Measurements from ENCODE around the gene DCDC1. TPM values are rescaled to one million over a fixed set of nuclear protein-coding genes. Genes with fewer than 3 reads are reported as not detected.

Gene DCDC1
- total RNA-seq, 6 experiments from 2014 or later, result not detected

- Mint-ChIP-seq H3K4me3 (no peak overlapping the region), H3K36me3 (ENCODE audit: low read depth) (no peaks in the 10 kb centered on the region; the same call in 1 of the 2 replicates), H3K9me3 (peaks cover 26% of the 10 kb centered on the region), H3K27me3 (ENCODE audit: insufficient read depth) (no peaks in the 10 kb centered on the region), H3K27ac (no peak overlapping the region), H3K4me1 (ENCODE audit: low read depth) (no peaks in the 10 kb centered on the region)
- TF ChIP-seq CTCF (IDR thresholded peaks at IDR 0.05), result no peak
- DNase-seq, result no peak
These were observed 349.8 kb downstream of the DCDC1 start for GRCh38 chr11:31019786-31020185.

GRCh38 chr11:31005202-31005601 is 364.3 kb downstream of the DCDC1 start:
- peaks cover 2% of the 10 kb centered on the region; the same call in 1 of the 2 replicates for H3K27me3 Mint-ChIP-seq (ENCODE audit: insufficient read depth)
- no peaks in the 10 kb centered on the region; the same call in 1 of the 2 replicates for H3K36me3 Mint-ChIP-seq (ENCODE audit: low read depth)
- H3K27ac Mint-ChIP-seq, result no peak overlapping the region
- H3K4me3 Mint-ChIP-seq, result no peak overlapping the region
- no peak for DNase-seq
- TF ChIP-seq CTCF (IDR thresholded peaks at IDR 0.05), result no peak
- H3K4me1 Mint-ChIP-seq (ENCODE audit: low read depth), result no peaks in the 10 kb centered on the region
- H3K9me3 Mint-ChIP-seq, result peaks cover 43% of the 10 kb centered on the region

- Mint-ChIP-seq H3K4me3 (no peak overlapping the region), H3K4me1 (ENCODE audit: low read depth) (no peaks in the 10 kb centered on the region), H3K27ac (no peak overlapping the region), H3K36me3 (ENCODE audit: low read depth) (no peaks in the 10 kb centered on the region; the same call in 1 of the 2 replicates), H3K9me3 (peaks cover 22% of the 10 kb centered on the region), H3K27me3 (ENCODE audit: insufficient read depth) (peaks cover 2% of the 10 kb centered on the region; the same call in 1 of the 2 replicates)
- no peak for TF ChIP-seq CTCF (IDR thresholded peaks at IDR 0.05)
- DNase-seq, result no peak
These were observed 368.1 kb downstream of the DCDC1 start for GRCh38 chr11:31001427-31001826.

GRCh38 chr11:31000381-31000780 is 369.2 kb downstream of the DCDC1 start:
- no peak for TF ChIP-seq CTCF (IDR thresholded peaks at IDR 0.05)
- Mint-ChIP-seq H3K27me3 (ENCODE audit: insufficient read depth) (peaks cover 2% of the 10 kb centered on the region; the same call in 1 of the 2 replicates), H3K9me3 (peaks cover 14% of the 10 kb centered on the region), H3K36me3 (ENCODE audit: low read depth) (no peaks in the 10 kb centered on the region; the same call in 1 of the 2 replicates), H3K27ac (no peak overlapping the region), H3K4me1 (ENCODE audit: low read depth) (no peaks in the 10 kb centered on the region), H3K4me3 (no peak overlapping the region)
- no peak for DNase-seq

GRCh38 chr11:30992513-30992849 is 377.1 kb downstream of the DCDC1 start:
- no peaks in the 10 kb centered on the region for H3K36me3 Mint-ChIP-seq (ENCODE audit: low read depth)
- DNase-seq, result no peak
- TF ChIP-seq CTCF (IDR thresholded peaks at IDR 0.05), result no peak
- no peaks in the 10 kb centered on the region for H3K27me3 Mint-ChIP-seq (ENCODE audit: insufficient read depth)
- peaks cover 19% of the 10 kb centered on the region for H3K9me3 Mint-ChIP-seq
- no peak overlapping the region for H3K4me3 Mint-ChIP-seq
- no peak overlapping the region for H3K27ac Mint-ChIP-seq
- no peaks in the 10 kb centered on the region for H3K4me1 Mint-ChIP-seq (ENCODE audit: low read depth)
